NB4 (cell line): ENCODE results near the gene JMJD8.

Experiments used
- DNase-seq: peaks from one replicate; pipeline ENCODE4 v3.0.0; 2010; ENCODE audit warnings: low read depth
- H3K4me3 ChIP-seq: one replicate; pipeline ENCODE4 v1.5.1; 2011; ENCODE audit warnings: mild to moderate bottlenecking, low read depth, low read length, moderate library complexity
- MYC ChIP-seq: IDR thresholded peaks from 2 replicates; pipeline ENCODE4 v1.6.1; 2011; ENCODE audit warnings: low read depth, low read length
- POLR2A ChIP-seq: IDR thresholded peaks from 2 replicates; pipeline ENCODE4 v1.6.1; 2011; ENCODE audit warnings: mild to moderate bottlenecking; ENCODE audit not compliant: insufficient read length; ENCODE audit errors: extremely low read depth
- TF ChIP-seq, protein P1 (sequence below): IDR thresholded peaks from one replicate; pipeline ENCODE4 v1.5.1; 2012; ENCODE audit warnings: low read depth, low read length
- TF ChIP-seq, protein P2 (sequence below): IDR thresholded peaks from 2 replicates; pipeline ENCODE4 v1.6.1; 2011; ENCODE audit warnings: low read depth, low read length

JMJD8 gene

DNA sequence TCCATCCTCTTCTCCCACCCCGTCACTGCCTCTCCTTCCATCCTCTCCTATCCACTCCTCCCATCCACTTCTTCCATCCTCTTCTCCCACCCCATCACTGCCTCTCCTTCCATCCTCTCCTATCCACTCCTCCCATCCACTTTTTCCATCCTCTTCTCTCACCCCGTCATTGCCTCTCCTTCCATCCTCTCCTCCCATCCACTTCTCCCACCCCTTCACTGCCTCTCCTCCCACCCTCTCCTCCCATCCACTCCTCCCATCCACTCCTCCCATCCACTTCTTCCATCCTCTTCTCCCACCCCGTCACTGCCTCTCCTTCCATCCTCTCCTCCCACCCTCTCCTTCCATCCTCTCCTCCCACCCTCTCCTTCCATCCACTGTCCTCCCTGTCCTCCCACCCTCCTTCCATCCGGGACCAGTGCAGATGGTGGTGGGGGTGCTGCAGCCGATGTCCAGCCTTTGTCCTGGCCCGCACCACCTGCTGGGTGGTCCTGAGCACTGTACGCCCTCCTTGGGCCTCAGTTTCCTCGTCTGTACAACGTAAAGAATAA lies 52.3 kb downstream of the JMJD8 start:
- no peak overlapping the region for H3K4me3 ChIP-seq
- DNase-seq = no peak
- TF ChIP-seq, protein P1, sequence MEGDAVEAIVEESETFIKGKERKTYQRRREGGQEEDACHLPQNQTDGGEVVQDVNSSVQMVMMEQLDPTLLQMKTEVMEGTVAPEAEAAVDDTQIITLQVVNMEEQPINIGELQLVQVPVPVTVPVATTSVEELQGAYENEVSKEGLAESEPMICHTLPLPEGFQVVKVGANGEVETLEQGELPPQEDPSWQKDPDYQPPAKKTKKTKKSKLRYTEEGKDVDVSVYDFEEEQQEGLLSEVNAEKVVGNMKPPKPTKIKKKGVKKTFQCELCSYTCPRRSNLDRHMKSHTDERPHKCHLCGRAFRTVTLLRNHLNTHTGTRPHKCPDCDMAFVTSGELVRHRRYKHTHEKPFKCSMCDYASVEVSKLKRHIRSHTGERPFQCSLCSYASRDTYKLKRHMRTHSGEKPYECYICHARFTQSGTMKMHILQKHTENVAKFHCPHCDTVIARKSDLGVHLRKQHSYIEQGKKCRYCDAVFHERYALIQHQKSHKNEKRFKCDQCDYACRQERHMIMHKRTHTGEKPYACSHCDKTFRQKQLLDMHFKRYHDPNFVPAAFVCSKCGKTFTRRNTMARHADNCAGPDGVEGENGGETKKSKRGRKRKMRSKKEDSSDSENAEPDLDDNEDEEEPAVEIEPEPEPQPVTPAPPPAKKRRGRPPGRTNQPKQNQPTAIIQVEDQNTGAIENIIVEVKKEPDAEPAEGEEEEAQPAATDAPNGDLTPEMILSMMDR = no peak
- no peak for TF ChIP-seq POLR2A
- no peak for TF ChIP-seq MYC
- TF ChIP-seq, protein P2, sequence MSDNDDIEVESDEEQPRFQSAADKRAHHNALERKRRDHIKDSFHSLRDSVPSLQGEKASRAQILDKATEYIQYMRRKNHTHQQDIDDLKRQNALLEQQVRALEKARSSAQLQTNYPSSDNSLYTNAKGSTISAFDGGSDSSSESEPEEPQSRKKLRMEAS = no peak
